Measurements from ENCODE around the gene COPB1. TPM values are rescaled to one million over a fixed set of nuclear protein-coding genes. Genes with fewer than 3 reads are reported as not detected.

COPB1 gene
- total and polyA plus RNA-seq, 9 of the 15 experiments (the other 6 are each of a cell fraction or from before 2014, with no cell fraction given), result 64.7 to 188 (median 91.6) TPM

GRCh38 chr11:14449302-14449714 lies 50.3 kb downstream of the COPB1 start:
- H3K9ac ChIP-seq (ENCODE audit: insufficient read depth in 1 of 2, low read depth in 2 of 2, low read length in 2 of 2), result no peak overlapping the region
- no TSS peak for BruUV-seq (replicated peaks)
- no peak overlapping the region for H3K4me2 ChIP-seq (ENCODE audit: insufficient read depth, low read length)
- no peak overlapping the region for H3K27ac ChIP-seq (ENCODE audit: extremely low read depth, low read depth, low read length)
- FAIRE-seq, result no peak
- ATAC-seq, result no peak
- TF ChIP-seq HES1 (IDR thresholded peaks at IDR 0.05; ENCODE audit: low read depth) (no peak), ZNF316 (IDR thresholded peaks at IDR 0.05) (peak; percentile 56)
- H4K20me1 ChIP-seq (replicated peaks; ENCODE audit: control insufficient read depth, insufficient read depth, low read length), result no peaks in the 10 kb centered on the region
- no peak overlapping the region for H3K4me3 ChIP-seq
- POLR2A ChIA-PET, result no interaction called here
- H3K27me3 ChIP-seq (ENCODE audit: control insufficient read depth in 2 of 2, insufficient read depth in 2 of 2, low read length in 2 of 2), result no peaks in the 10 kb centered on the region
- DNase-seq (ENCODE audit: extremely low read depth in 1 of 4, low spot score in 3 of 4), result no peak
- H3K36me3 ChIP-seq (ENCODE audit: control insufficient read depth, insufficient read depth, low read length), result no peaks in the 10 kb centered on the region
- H3K9me3 ChIP-seq (replicated peaks; ENCODE audit: control insufficient read depth, insufficient read depth, low read depth, low read length), result no peaks in the 10 kb centered on the region
- no peaks in the 10 kb centered on the region for H3K4me1 ChIP-seq (replicated peaks in 1 of 2; ENCODE audit: control insufficient read depth in 2 of 2, insufficient read depth in 2 of 2, low read length in 2 of 2)
- intact Hi-C loops (cut with micrococcal nuclease) (no loop called here), in situ Hi-C loops (cut with MboI) (no loop called here)
- H3K79me2 ChIP-seq (ENCODE audit: control insufficient read depth, insufficient read depth, low read length), result no peaks in the 10 kb centered on the region
- WGBS (ENCODE audit: insufficient coverage, low coverage, missing lambda C conversion rate), result 0% methylated on average over 1 of the region's 1 CpG
- H3K9me1 ChIP-seq (ENCODE audit: control insufficient read depth, insufficient read depth, low read length), result no peaks in the 10 kb centered on the region
- CTCF ChIA-PET (ENCODE audit: low intra/inter-chr PET ratio), result no interaction called here
- no peak overlapping the region for H2AFZ ChIP-seq (ENCODE audit: low read depth, low read length)

DNA sequence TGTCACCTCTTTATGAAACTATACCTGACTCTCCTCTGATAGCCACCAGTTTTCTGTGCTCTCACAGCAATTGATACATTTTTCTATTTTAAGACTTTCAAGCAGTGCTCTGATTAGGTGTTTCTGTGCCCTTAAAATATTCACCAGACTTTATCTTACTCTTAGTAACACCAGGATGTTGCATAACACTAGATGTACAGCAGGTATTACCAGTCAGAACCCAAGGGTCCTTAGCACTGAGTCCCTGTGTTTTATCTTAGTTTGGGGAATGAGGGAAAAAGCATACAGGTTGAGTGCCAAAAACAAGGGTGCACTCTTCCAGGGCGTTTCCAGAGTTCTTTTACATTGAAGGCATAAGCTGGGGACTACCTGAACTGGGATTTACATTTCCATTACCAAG lies 51.4 kb downstream of the COPB1 start:
- BruUV-seq (replicated peaks), result no TSS peak
- Histone ChIP-seq H3K9me3 (replicated peaks; ENCODE audit: control insufficient read depth, insufficient read depth, low read depth, low read length) (no peaks in the 10 kb centered on the region), H3K9ac (ENCODE audit: insufficient read depth in 1 of 2, low read depth in 2 of 2, low read length in 2 of 2) (no peak overlapping the region), H2AFZ (ENCODE audit: low read depth, low read length) (no peak overlapping the region), H4K20me1 (replicated peaks; ENCODE audit: control insufficient read depth, insufficient read depth, low read length) (no peaks in the 10 kb centered on the region), H3K4me2 (ENCODE audit: insufficient read depth, low read length) (no peak overlapping the region), H3K9me1 (ENCODE audit: control insufficient read depth, insufficient read depth, low read length) (no peaks in the 10 kb centered on the region), H3K27me3 (ENCODE audit: control insufficient read depth in 2 of 2, insufficient read depth in 2 of 2, low read length in 2 of 2) (no peaks in the 10 kb centered on the region), H3K36me3 (ENCODE audit: control insufficient read depth, insufficient read depth, low read length) (no peaks in the 10 kb centered on the region), H3K4me3 (no peak overlapping the region), H3K79me2 (ENCODE audit: control insufficient read depth, insufficient read depth, low read length) (no peaks in the 10 kb centered on the region), H3K4me1 (replicated peaks in 1 of 2; ENCODE audit: control insufficient read depth in 2 of 2, insufficient read depth in 2 of 2, low read length in 2 of 2) (no peaks in the 10 kb centered on the region), H3K27ac (ENCODE audit: extremely low read depth, low read depth, low read length) (no peak overlapping the region)
- DNase-seq (ENCODE audit: extremely low read depth in 1 of 4, low spot score in 3 of 4) (no peak), ATAC-seq (no peak), FAIRE-seq (no peak)
- ChIA-PET CTCF (ENCODE audit: low intra/inter-chr PET ratio) (no interaction called here), POLR2A (no interaction called here)
- intact Hi-C loops (cut with micrococcal nuclease) (no loop called here), in situ Hi-C loops (cut with MboI) (no loop called here)
- TF ChIP-seq ETV6 (IDR thresholded peaks at IDR 0.05; ENCODE audit: borderline replicate concordance in 1 of 2, low read depth in 2 of 2, low read length in 1 of 2), result no peak
- TF ChIP-seq ETV6 (CRISPR knock-in tag; IDR thresholded peaks at IDR 0.05; ENCODE audit: borderline replicate concordance), result no peak
- TF ChIP-seq NFE2L1 (tag; IDR thresholded peaks at IDR 0.05; ENCODE audit: borderline replicate concordance, low read depth), result no peak
- TF ChIP-seq CBX1 (IDR thresholded peaks at IDR 0.05; ENCODE audit: low read depth), result no peak
- TF ChIP-seq FOS (IDR thresholded peaks at IDR 0.05; ENCODE audit: extremely low read depth, insufficient read length), result no peak
- no peak for TF ChIP-seq CC2D1A (IDR thresholded peaks at IDR 0.05)
- TF ChIP-seq MYC (IDR thresholded peaks at IDR 0.05; ENCODE audit: low read depth, low read length), result no peak
- TF ChIP-seq MYC (CRISPR knock-in tag; IDR thresholded peaks at IDR 0.05; ENCODE audit: borderline replicate concordance, low read depth), result no peak
- TF ChIP-seq SIN3B (IDR thresholded peaks at IDR 0.05; ENCODE audit: low read depth), result no peak
- TF ChIP-seq, protein P1, sequence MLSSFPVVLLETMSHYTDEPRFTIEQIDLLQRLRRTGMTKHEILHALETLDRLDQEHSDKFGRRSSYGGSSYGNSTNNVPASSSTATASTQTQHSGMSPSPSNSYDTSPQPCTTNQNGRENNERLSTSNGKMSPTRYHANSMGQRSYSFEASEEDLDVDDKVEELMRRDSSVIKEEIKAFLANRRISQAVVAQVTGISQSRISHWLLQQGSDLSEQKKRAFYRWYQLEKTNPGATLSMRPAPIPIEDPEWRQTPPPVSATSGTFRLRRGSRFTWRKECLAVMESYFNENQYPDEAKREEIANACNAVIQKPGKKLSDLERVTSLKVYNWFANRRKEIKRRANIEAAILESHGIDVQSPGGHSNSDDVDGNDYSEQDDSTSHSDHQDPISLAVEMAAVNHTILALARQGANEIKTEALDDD (IDR thresholded peaks at IDR 0.05), result no peak
- 0% methylated on average over 1 of the region's 1 CpG for WGBS (ENCODE audit: insufficient coverage, low coverage, missing lambda C conversion rate)

Data from K562 (cell line).